HCT116 (cell line): ENCODE results near the gene ZNF784. TPM values are rescaled to one million over a fixed set of nuclear protein-coding genes. Genes with fewer than 3 reads are reported as not detected.

Experiments
- ATAC-seq: fragments of 200-7000 bp; cut with Tn5 transposase; 2 replicates; pipeline ENCODE4 v1.9.1; 2020; ENCODE audit warnings: mild to moderate bottlenecking, moderate library complexity
- BruUV-seq: library from RNA; stranded (reverse); fragments of 400-500 nt; replicated peaks from 2 replicates; lab custom pipeline; 2021; lab: Mats Ljungman, UMichigan
- CTCF ChIA-PET: fragments of 300-600 bp; sonication (Branson Sonifier 250); formaldehyde crosslinking; loops from one replicate; lab custom pipeline; 2021; ENCODE audit warnings: antibody characterized with exemption; lab: Charles Lee
- POLR2A ChIA-PET: fragments of 300-600, 350-600 bp; sonication (Branson Sonifier 250); formaldehyde crosslinking; loops from one replicate; lab custom pipeline; 2021; ENCODE audit warnings: antibody characterized with exemption; lab: Charles Lee
- RAD21 ChIA-PET, 2 experiments: fragments of 300-600 bp; sonication (Branson Sonifier 250); formaldehyde crosslinking; loops; one replicate each; lab custom pipeline; 2023; ENCODE audit warnings: low total read pairs in 2 of 2; ENCODE audit not compliant: uncharacterized antibody in 2 of 2, unreplicated experiment in 2 of 2, low non-redundant PET in 1 of 2; lab: Charles Lee
- DNase-seq: peaks from one replicate; pipeline ENCODE4 v3.0.0-alpha.2; 2010; ENCODE audit warnings: low read depth, low spot score
- H2AFZ ChIP-seq: fragments of 200-600 bp; shearing (Covaris generic), sonication (generic); 2 replicates; pipeline ENCODE4 v1.6.1; 2017; ENCODE audit warnings: low read depth, mixed run types, mixed read lengths, antibody characterized with exemption, low read length; ENCODE audit not compliant: poor library complexity, severe bottlenecking
- H3K27ac ChIP-seq: 2 replicates; pipeline ENCODE4 v1.5.1; 2012; ENCODE audit warnings: low read depth, low read length
- H3K27me3 ChIP-seq: fragments of 200-600 bp; sonication (generic); 2 replicates; pipeline ENCODE4 v1.6.1; 2016; ENCODE audit warnings: mixed run types, low read length, mixed read lengths; ENCODE audit not compliant: insufficient read depth
- H3K36me3 ChIP-seq, 2 experiments: fragments of 200-500 bp in 1 of 2; fragments of 200-600 bp in 1 of 2; sonication (Bioruptor generic) in 1 of 2; sonication (generic) in 1 of 2; 2 replicates each; pipeline versions ENCODE4 v1.5.1 to v1.6.1; 2014 to 2016; ENCODE audit warnings: low read length in 2 of 2, inconsistent platforms in 1 of 2, mixed read lengths in 1 of 2, mixed run types in 1 of 2; ENCODE audit not compliant: insufficient read depth in 2 of 2, control insufficient read depth in 1 of 2
- H3K4me1 ChIP-seq, 2 experiments: fragments of 200-600 bp in 1 of 2; sonication (generic) in 1 of 2; 2 replicates each; pipeline versions ENCODE4 v1.5.1 to v1.6.1; 2012 to 2017; ENCODE audit warnings: low read length in 2 of 2, inconsistent platforms in 1 of 2, mild to moderate bottlenecking in 1 of 2, mixed read lengths in 1 of 2, mixed run types in 1 of 2, moderate library complexity in 1 of 2; ENCODE audit not compliant: insufficient read depth in 2 of 2, control insufficient read depth in 1 of 2
- H3K4me2 ChIP-seq: fragments of 200-600 bp; sonication (generic); 2 replicates; pipeline ENCODE4 v1.6.1; 2017; ENCODE audit warnings: mixed run types, low read length, mixed read lengths
- H3K4me3 ChIP-seq, 2 experiments: fragments of 200-600 bp in 1 of 2; sonication (generic) in 1 of 2; replicated peaks in 1 of 2; 2 replicates each; pipeline ENCODE4 v1.5.1; 2011 to 2016; ENCODE audit warnings: low read length in 2 of 2, control low read depth in 1 of 2, low read depth in 1 of 2, mild to moderate bottlenecking in 1 of 2, mixed read lengths in 1 of 2, mixed run types in 1 of 2
- H3K79me2 ChIP-seq: fragments of 200-600 bp; sonication (generic); 2 replicates; pipeline ENCODE4 v1.6.1; 2017; ENCODE audit warnings: mild to moderate bottlenecking, mixed run types, low read length, moderate library complexity, mixed read lengths; ENCODE audit not compliant: insufficient read depth
- H3K9ac ChIP-seq: fragments of 200-600 bp; sonication (generic); 2 replicates; pipeline ENCODE4 v1.6.1; 2016; ENCODE audit warnings: low read length, mixed read lengths
- H3K9me2 ChIP-seq: fragments of 200-600 bp; sonication (generic), shearing (Covaris generic); 2 replicates; pipeline ENCODE4 v1.6.1; 2017; ENCODE audit warnings: mixed run types, mild to moderate bottlenecking, moderate library complexity; ENCODE audit not compliant: insufficient read depth
- H3K9me3 ChIP-seq, 2 experiments: fragments of 200-500 bp in 1 of 2; fragments of 200-600 bp in 1 of 2; sonication (Bioruptor generic) in 1 of 2; sonication (generic) in 1 of 2; 2 replicates each; pipeline ENCODE4 v1.6.1; 2014 to 2017; ENCODE audit warnings: low read length in 2 of 2, mixed read lengths in 2 of 2, inconsistent platforms in 1 of 2, low read depth in 1 of 2, mild to moderate bottlenecking in 1 of 2, mixed run types in 1 of 2, moderate library complexity in 1 of 2; ENCODE audit not compliant: control insufficient read depth in 1 of 2, insufficient read depth in 1 of 2
- H4K20me1 ChIP-seq: fragments of 200-600 bp; sonication (generic), shearing (Covaris generic); 2 replicates; pipeline ENCODE4 v1.6.1; 2017; ENCODE audit warnings: mixed run types, mild to moderate bottlenecking, moderate library complexity; ENCODE audit not compliant: insufficient read depth
- ATF3 ChIP-seq: IDR thresholded peaks from 2 replicates; pipeline ENCODE4 v1.6.1; 2012
- CBX3 ChIP-seq: IDR thresholded peaks from 2 replicates; pipeline ENCODE4 v1.6.1; 2012; ENCODE audit warnings: low read depth
- CEBPB ChIP-seq: IDR thresholded peaks from 2 replicates; pipeline ENCODE4 v1.6.1; 2012; ENCODE audit warnings: low read depth
- ELF1 ChIP-seq: IDR thresholded peaks from 2 replicates; pipeline ENCODE4 v1.6.1; 2012; ENCODE audit warnings: low read depth, borderline replicate concordance
- EZH2 ChIP-seq: fragments of 200-600 bp; sonication (generic); IDR thresholded peaks from 2 replicates; pipeline ENCODE4 v1.6.1; 2017; ENCODE audit warnings: antibody characterized with exemption, mixed run types
- EZH2phosphoT487 ChIP-seq: fragments of 200-600 bp; IDR thresholded peaks from 2 replicates; pipeline ENCODE4 v1.6.1; 2018; ENCODE audit warnings: antibody characterized with exemption, borderline replicate concordance
- FOSL1 ChIP-seq: IDR thresholded peaks from 2 replicates; pipeline ENCODE4 v1.6.1; 2012; ENCODE audit warnings: low read depth
- MAX ChIP-seq: IDR thresholded peaks from 2 replicates; pipeline ENCODE4 v1.6.1; 2012
- POLR2A ChIP-seq: IDR thresholded peaks from 2 replicates; pipeline ENCODE4 v1.7.0; 2011; ENCODE audit warnings: borderline replicate concordance; ENCODE audit not compliant: insufficient read depth, insufficient read length; ENCODE audit errors: extremely low read depth
- POLR2AphosphoS5 ChIP-seq: IDR thresholded peaks from 2 replicates; pipeline ENCODE4 v1.6.1; 2011; ENCODE audit warnings: mild to moderate bottlenecking, low read depth, low read length, moderate library complexity
- REST ChIP-seq: IDR thresholded peaks from 2 replicates; pipeline ENCODE4 v1.6.1; 2012; ENCODE audit warnings: low read depth
- SIN3A ChIP-seq: IDR thresholded peaks from 2 replicates; pipeline ENCODE4 v1.6.1; 2012; ENCODE audit warnings: low read depth
- SP1 ChIP-seq: IDR thresholded peaks from 2 replicates; pipeline ENCODE4 v1.6.1; 2012; ENCODE audit warnings: low read depth
- TCF7L2 ChIP-seq: IDR thresholded peaks from 2 replicates; pipeline ENCODE4 v1.7.0; 2011; ENCODE audit warnings: borderline replicate concordance, inconsistent platforms; ENCODE audit not compliant: insufficient read depth, insufficient read length; ENCODE audit errors: extremely low read depth
- YY1 ChIP-seq: IDR thresholded peaks from 2 replicates; pipeline ENCODE4 v1.6.1; 2011; ENCODE audit warnings: low read length, low read depth, moderate library complexity, mild to moderate bottlenecking; ENCODE audit not compliant: insufficient replicate concordance; ENCODE audit errors: extremely low read depth
- ZBTB33 ChIP-seq: IDR thresholded peaks from 2 replicates; pipeline ENCODE4 v1.6.1; 2011; ENCODE audit warnings: mild to moderate bottlenecking, low read length, moderate library complexity; ENCODE audit not compliant: insufficient replicate concordance; ENCODE audit errors: extremely low read depth
- ZNF274 ChIP-seq: fragments of 200-500 bp; sonication (Bioruptor generic); IDR thresholded peaks from 2 replicates; pipeline ENCODE4 v1.6.1; 2014; ENCODE audit warnings: mild to moderate bottlenecking, low read depth, low read length, inconsistent platforms
- intact Hi-C: fragments of 100-400 bp; cut with micrococcal nuclease; formaldehyde crosslinking; loops from 2 replicates; pipeline ENCODE4 v1.10.0; 2022
- total RNA-seq: library from RNA; stranded (reverse); gene quantifications from one replicate; pipeline ENCODE4 v1.2.1, GENCODE V29; 2021; ENCODE audit not compliant: unreplicated experiment

ZNF784 gene
- total RNA-seq, 1 experiment from 2014 or later = 5.3 TPM

GRCh38 chr19:55603581-55604292 lies 20.6 kb downstream of the ZNF784 start:
- RAD21 ChIA-PET = interaction anchor here in 1 of 2 experiments (1.1 kb wide), 1 partner anchor 16 kb away, joined by 3 read pairs; no protein-coding TSS in a partner anchor
- peak overlapping the region; percentile 92; the same call in 1 of the 2 replicates for H3K9ac ChIP-seq
- intact Hi-C loops = no loop called here
- H4K20me1 ChIP-seq = no peaks in the 10 kb centered on the region
- H3K27ac ChIP-seq = peak overlapping the region; percentile 98
- TF ChIP-seq YY1 = no peak
- no peak for TF ChIP-seq EZH2phosphoT487
- TF ChIP-seq ZBTB33 = no peak
- no peak for TF ChIP-seq FOSL1
- TF ChIP-seq CEBPB = no peak
- no peak for TF ChIP-seq SIN3A
- TF ChIP-seq REST = no peak
- TF ChIP-seq ATF3 = no peak
- no peak for TF ChIP-seq CBX3
- no peak for TF ChIP-seq POLR2A
- no peak for TF ChIP-seq ELF1
- no peak for TF ChIP-seq POLR2AphosphoS5
- no peak for TF ChIP-seq MAX
- no peak for TF ChIP-seq EZH2
- no peak for TF ChIP-seq TCF7L2
- TF ChIP-seq ZNF274 = no peak
- no peak for TF ChIP-seq SP1
- H3K4me3 ChIP-seq = no peak overlapping the region; a peak in 1 of 4 replicates
- no peaks in the 10 kb centered on the region for H3K9me2 ChIP-seq
- H3K4me1 ChIP-seq = peaks cover 26 to 46% of the 10 kb centered on the region in 2 experiments
- no peak for ATAC-seq
- H3K27me3 ChIP-seq = no peaks in the 10 kb centered on the region
- no peaks in the 10 kb centered on the region for H3K9me3 ChIP-seq
- no peak overlapping the region for H2AFZ ChIP-seq
- peaks cover 4 to 9% of the 10 kb centered on the region in 2 experiments; a peak in 2 of 4 replicates for H3K36me3 ChIP-seq
- CTCF ChIA-PET = interaction anchor here (1.1 to 1.3 kb wide), 3 partner anchors 21 to 136 kb away, joined by 3 to 5 read pairs (median 4); partner anchors contain the start of gene ZNF784
- no TSS peak for BruUV-seq
- peaks cover 32% of the 10 kb centered on the region for H3K79me2 ChIP-seq
- POLR2A ChIA-PET = interaction anchor here (1.1 to 1.6 kb wide), 4 partner anchors 21 to 196 kb away, joined by 4 to 10 read pairs (median 5); partner anchors contain the start of genes UBE2S, ZNF628 and ZNF784
- H3K4me2 ChIP-seq = peak overlapping the region; percentile 86
- no peak for DNase-seq
